ENCODE results near the gene CSMD2. TPM values are rescaled to one million over a fixed set of nuclear protein-coding genes. Genes with fewer than 3 reads are reported as not detected.

CSMD2 gene
- total RNA-seq, 1 donor from 2014 or later = 1.8 TPM

- Mint-ChIP-seq H3K36me3 (no peaks in the 10 kb centered on the region), H3K4me3 (no peak overlapping the region), H3K9me3 (no peaks in the 10 kb centered on the region), H3K4me1 (ENCODE audit: unreplicated experiment) (no peaks in the 10 kb centered on the region), H3K27ac (no peak overlapping the region), H3K27me3 (peaks cover 27% of the 10 kb centered on the region)
- DNase-seq (ENCODE audit: extremely low spot score, unreplicated experiment) = no peak
- TF ChIP-seq CTCF (conservative IDR thresholded peaks at IDR 0.05) = no peak
Measured at GRCh38 chr1:34153246-34153645, 11.8 kb downstream of the CSMD2 start.

GRCh38 chr1:34149501-34149900 is 15.5 kb downstream of the CSMD2 start:
- H3K4me1 Mint-ChIP-seq (ENCODE audit: unreplicated experiment) = no peaks in the 10 kb centered on the region
- no peaks in the 10 kb centered on the region for H3K9me3 Mint-ChIP-seq
- H3K27me3 Mint-ChIP-seq = peaks cover 28% of the 10 kb centered on the region
- no peak overlapping the region for H3K4me3 Mint-ChIP-seq
- no peak overlapping the region for H3K27ac Mint-ChIP-seq
- no peak for TF ChIP-seq CTCF (conservative IDR thresholded peaks at IDR 0.05)
- H3K36me3 Mint-ChIP-seq = no peaks in the 10 kb centered on the region
- DNase-seq (ENCODE audit: extremely low spot score, unreplicated experiment) = no peak

GRCh38 chr1:34147301-34147700 is 17.7 kb downstream of the CSMD2 start:
- DNase-seq (ENCODE audit: extremely low spot score, unreplicated experiment) = no peak
- Mint-ChIP-seq H3K27me3 (peaks cover 27% of the 10 kb centered on the region), H3K4me1 (ENCODE audit: unreplicated experiment) (no peaks in the 10 kb centered on the region), H3K36me3 (no peaks in the 10 kb centered on the region), H3K4me3 (no peak overlapping the region), H3K9me3 (no peaks in the 10 kb centered on the region), H3K27ac (no peak overlapping the region)
- no peak for TF ChIP-seq CTCF (conservative IDR thresholded peaks at IDR 0.05)

GRCh38 chr1:34144766-34145165 is 20.3 kb downstream of the CSMD2 start:
- H3K27ac Mint-ChIP-seq = no peak overlapping the region
- H3K4me3 Mint-ChIP-seq = no peak overlapping the region
- no peak for TF ChIP-seq CTCF (conservative IDR thresholded peaks at IDR 0.05)
- H3K27me3 Mint-ChIP-seq = peaks cover 31% of the 10 kb centered on the region
- H3K9me3 Mint-ChIP-seq = no peaks in the 10 kb centered on the region
- DNase-seq (ENCODE audit: extremely low spot score, unreplicated experiment) = no peak
- H3K4me1 Mint-ChIP-seq (ENCODE audit: unreplicated experiment) = no peaks in the 10 kb centered on the region
- no peaks in the 10 kb centered on the region for H3K36me3 Mint-ChIP-seq

GRCh38 chr1:34143975-34144374 is 21.1 kb downstream of the CSMD2 start:
- no peak for TF ChIP-seq CTCF (conservative IDR thresholded peaks at IDR 0.05)
- Mint-ChIP-seq H3K9me3 (no peaks in the 10 kb centered on the region), H3K27ac (no peak overlapping the region), H3K4me1 (ENCODE audit: unreplicated experiment) (no peaks in the 10 kb centered on the region), H3K27me3 (peaks cover 25% of the 10 kb centered on the region), H3K36me3 (no peaks in the 10 kb centered on the region), H3K4me3 (no peak overlapping the region)
- no peak for DNase-seq (ENCODE audit: extremely low spot score, unreplicated experiment)

All from type B pancreatic cell (in vitro differentiated cells).